Bronchial epithelial cell (primary cell): Measurements from ENCODE around the gene PHETA1. TPM values are rescaled to one million over a fixed set of nuclear protein-coding genes. Genes with fewer than 3 reads are reported as not detected.

Source experiments
- DNase-seq: peaks from one replicate; pipeline ENCODE4 v3.0.0-alpha.2; 2010; ENCODE audit warnings: low read depth
- FAIRE-seq: peaks from 2 replicates; lab custom pipeline; 2011; peaks lifted over from hg19 to GRCh38; lab: Jason Lieb, UNC
- H3K27me3 ChIP-seq: 2 replicates; pipeline ENCODE4 v1.5.1; 2011; ENCODE audit warnings: low read length; ENCODE audit not compliant: control insufficient read depth, insufficient read depth
- H3K36me3 ChIP-seq: 2 replicates; pipeline ENCODE4 v1.5.1; 2011; ENCODE audit warnings: low read length; ENCODE audit not compliant: control insufficient read depth, insufficient read depth
- H3K4me3 ChIP-seq: 2 replicates; pipeline ENCODE4 v1.5.1; 2011; ENCODE audit warnings: mild to moderate bottlenecking, low read depth, low read length, control low read depth
- CTCF ChIP-seq: IDR thresholded peaks from 2 replicates; pipeline ENCODE4 v1.5.1; 2011; ENCODE audit warnings: mild to moderate bottlenecking, moderate library complexity, low read length, control low read depth, inconsistent platforms; ENCODE audit not compliant: insufficient read depth, severe bottlenecking
- total RNA-seq: library from RNA; depleted of rRNA; stranded (reverse); fragments of >200 nt; gene quantifications from 2 replicates; pipeline ENCODE4 v1.2.1, GENCODE V29; 2014

The PHETA1 gene
- total RNA-seq, 1 donor from 2014 or later = 4.5 TPM

DNA sequence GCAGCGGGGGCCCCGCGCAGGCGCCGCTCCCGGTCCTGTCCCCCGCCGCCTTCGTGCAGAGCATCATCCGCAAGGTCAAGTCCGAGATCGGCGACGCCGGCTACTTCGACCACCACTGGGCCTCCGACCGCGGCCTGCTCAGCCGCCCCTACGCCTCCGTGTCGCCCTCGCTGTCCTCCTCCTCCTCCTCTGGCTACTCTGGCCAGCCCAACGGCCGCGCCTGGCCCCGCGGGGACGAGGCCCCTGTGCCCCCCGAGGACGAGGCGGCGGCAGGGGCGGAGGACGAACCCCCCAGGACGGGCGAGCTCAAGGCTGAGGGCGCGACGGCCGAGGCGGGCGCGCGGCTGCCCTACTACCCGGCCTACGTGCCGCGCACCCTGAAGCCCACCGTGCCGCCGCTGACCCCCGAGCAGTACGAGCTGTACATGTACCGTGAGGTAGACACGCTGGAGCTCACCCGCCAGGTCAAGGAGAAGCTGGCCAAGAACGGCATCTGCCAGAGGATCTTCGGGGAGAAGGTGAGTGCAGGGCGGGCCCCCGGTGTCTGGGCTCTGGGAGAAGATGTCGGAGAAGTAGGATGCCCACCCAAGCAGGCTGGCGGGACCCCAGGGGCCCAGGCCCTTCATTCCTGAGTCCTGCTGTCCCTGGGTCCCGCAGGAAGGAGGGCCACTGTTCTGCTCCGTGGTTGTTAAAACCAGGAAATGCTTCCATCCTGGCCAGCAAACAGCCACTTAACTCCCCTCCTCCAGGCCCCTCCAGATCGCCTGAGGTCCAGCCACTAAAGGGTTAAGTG, 48.4 kb downstream of the PHETA1 start:
- no peak overlapping the region for H3K4me3 ChIP-seq
- no peaks in the 10 kb centered on the region for H3K36me3 ChIP-seq
- DNase-seq (no peak), FAIRE-seq (no peak)
- no peak for TF ChIP-seq CTCF
- no peaks in the 10 kb centered on the region for H3K27me3 ChIP-seq

- FAIRE-seq (no peak), DNase-seq (no peak)
- Histone ChIP-seq H3K36me3 (no peaks in the 10 kb centered on the region), H3K4me3 (no peak overlapping the region), H3K27me3 (no peaks in the 10 kb centered on the region)
- TF ChIP-seq CTCF = no peak
Measured at GRCh38 chr12:111319600-111320257, 49.2 kb downstream of the PHETA1 start.

DNA sequence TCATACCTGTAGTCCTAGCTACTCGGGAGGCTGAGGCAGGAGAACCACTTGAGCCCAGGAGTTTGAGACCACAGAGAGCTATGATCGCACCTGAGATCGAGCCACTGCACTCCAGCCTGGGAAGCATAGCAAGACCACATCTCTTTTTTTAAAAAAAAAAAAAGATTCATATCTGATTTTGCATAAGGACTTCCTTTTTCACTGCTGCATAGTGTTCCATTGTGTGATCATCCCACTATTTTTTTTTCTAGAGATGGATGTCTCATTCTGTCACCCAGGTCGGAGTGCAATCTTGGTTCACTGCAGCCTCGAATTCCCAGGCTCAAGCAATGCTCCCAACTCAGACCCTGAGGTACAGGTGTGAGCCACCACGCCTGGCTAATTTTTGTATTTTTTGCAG, 50.4 kb downstream of the PHETA1 start:
- no peaks in the 10 kb centered on the region for H3K27me3 ChIP-seq
- TF ChIP-seq CTCF = no peak
- FAIRE-seq (no peak), DNase-seq (no peak)
- no peaks in the 10 kb centered on the region for H3K36me3 ChIP-seq
- no peak overlapping the region for H3K4me3 ChIP-seq

- no peak for FAIRE-seq
Measured at GRCh38 chr12:111316671-111317070, 52.2 kb downstream of the PHETA1 start.

GRCh38 chr12:111314953-111315539, 53.8 kb downstream of the PHETA1 start:
- Histone ChIP-seq H3K27me3 (no peaks in the 10 kb centered on the region), H3K4me3 (no peak overlapping the region), H3K36me3 (no peaks in the 10 kb centered on the region)
- DNase-seq (peak; percentile 62), FAIRE-seq (no peak)
- TF ChIP-seq CTCF = no peak

More at GRCh38 chr12:111316671-111317070, 52.2 kb downstream of the PHETA1 start:
- DNase-seq = no peak
- H3K27me3 ChIP-seq = no peaks in the 10 kb centered on the region
- no peaks in the 10 kb centered on the region for H3K36me3 ChIP-seq
- no peak for TF ChIP-seq CTCF
- no peak overlapping the region for H3K4me3 ChIP-seq
